ENCODE data around the gene AWAT2. TPM values are rescaled to one million over a fixed set of nuclear protein-coding genes. Genes with fewer than 3 reads are reported as not detected.

The AWAT2 gene
- total and polyA plus RNA-seq, 9 of the 15 experiments (the other 6 are each of a cell fraction or from before 2014, with no cell fraction given) = not detected

DNA sequence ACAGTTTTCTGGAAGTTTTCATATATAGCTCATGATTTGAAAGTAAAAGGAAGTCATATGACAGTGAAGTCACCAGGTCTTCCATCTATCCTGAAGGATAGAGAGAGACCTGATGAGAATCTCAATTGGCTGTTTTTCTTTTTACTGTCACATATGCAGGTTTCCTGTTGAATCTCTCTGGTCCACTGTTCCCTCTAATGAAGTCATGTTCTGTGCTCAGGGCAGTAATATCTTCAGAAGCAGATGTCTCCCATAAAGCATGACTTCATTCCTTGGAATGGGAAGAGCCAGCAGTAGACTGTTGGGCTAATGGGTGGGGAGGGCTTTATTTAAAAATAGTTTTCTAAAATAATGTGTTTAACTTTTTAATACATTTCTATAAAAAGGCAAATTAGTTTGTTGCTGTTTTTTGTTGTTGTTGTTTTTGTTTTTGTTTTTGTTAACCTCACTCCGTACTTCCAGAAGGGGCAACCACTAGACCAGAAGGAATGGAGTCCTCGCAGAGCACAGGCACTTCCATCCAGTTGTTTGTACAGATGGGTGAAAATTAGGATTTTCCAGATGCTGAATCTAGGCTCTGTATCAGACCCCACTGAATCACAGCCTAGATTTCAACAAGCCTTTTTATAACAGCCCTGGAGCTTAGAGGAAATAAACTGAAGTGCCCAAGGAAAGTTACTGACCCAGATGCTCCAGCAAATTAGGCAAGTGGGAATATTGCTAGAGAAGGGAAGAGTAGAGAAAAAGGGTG is 54.2 kb downstream of the AWAT2 start:
- Histone ChIP-seq H3K79me2 (ENCODE audit: control insufficient read depth, insufficient read depth, low read length) (no peaks in the 10 kb centered on the region), H3K27me3 (ENCODE audit: control insufficient read depth in 2 of 2, insufficient read depth in 2 of 2, low read length in 2 of 2) (no peaks in the 10 kb centered on the region; a peak in 1 of 5 replicates), H3K4me3 (no peak overlapping the region), H3K4me1 (replicated peaks in 1 of 2; ENCODE audit: control insufficient read depth in 2 of 2, insufficient read depth in 2 of 2, low read length in 2 of 2) (no peaks in the 10 kb centered on the region), H3K9me3 (replicated peaks; ENCODE audit: control insufficient read depth, insufficient read depth, low read depth, low read length) (no peaks in the 10 kb centered on the region), H4K20me1 (replicated peaks; ENCODE audit: control insufficient read depth, insufficient read depth, low read length) (no peaks in the 10 kb centered on the region), H3K27ac (ENCODE audit: extremely low read depth, low read depth, low read length) (no peak overlapping the region), H3K4me2 (ENCODE audit: insufficient read depth, low read length) (no peak overlapping the region), H3K9ac (ENCODE audit: insufficient read depth in 1 of 2, low read depth in 2 of 2, low read length in 2 of 2) (no peak overlapping the region), H2AFZ (ENCODE audit: low read depth, low read length) (no peak overlapping the region), H3K9me1 (ENCODE audit: control insufficient read depth, insufficient read depth, low read length) (no peaks in the 10 kb centered on the region), H3K36me3 (ENCODE audit: control insufficient read depth, insufficient read depth, low read length) (no peaks in the 10 kb centered on the region)
- WGBS (ENCODE audit: insufficient coverage, low coverage, missing lambda C conversion rate) = 0% methylated on average over 2 of the region's 2 CpGs
- no peak for ATAC-seq
- no peak for FAIRE-seq
- intact Hi-C loops (cut with micrococcal nuclease) (no loop called here), in situ Hi-C loops (cut with MboI) (no loop called here)
- no TSS peak for BruUV-seq (replicated peaks)
- ChIA-PET POLR2A (no interaction called here), CTCF (ENCODE audit: low intra/inter-chr PET ratio) (no interaction called here)
- DNase-seq (ENCODE audit: extremely low read depth in 1 of 4, low spot score in 3 of 4) = no peak
- TF ChIP-seq, protein P1, sequence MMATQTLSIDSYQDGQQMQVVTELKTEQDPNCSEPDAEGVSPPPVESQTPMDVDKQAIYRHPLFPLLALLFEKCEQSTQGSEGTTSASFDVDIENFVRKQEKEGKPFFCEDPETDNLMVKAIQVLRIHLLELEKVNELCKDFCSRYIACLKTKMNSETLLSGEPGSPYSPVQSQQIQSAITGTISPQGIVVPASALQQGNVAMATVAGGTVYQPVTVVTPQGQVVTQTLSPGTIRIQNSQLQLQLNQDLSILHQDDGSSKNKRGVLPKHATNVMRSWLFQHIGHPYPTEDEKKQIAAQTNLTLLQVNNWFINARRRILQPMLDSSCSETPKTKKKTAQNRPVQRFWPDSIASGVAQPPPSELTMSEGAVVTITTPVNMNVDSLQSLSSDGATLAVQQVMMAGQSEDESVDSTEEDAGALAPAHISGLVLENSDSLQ (IDR thresholded peaks at IDR 0.05) = no peak
- TF ChIP-seq FOXP4 (CRISPR knock-in tag; IDR thresholded peaks at IDR 0.05; ENCODE audit: borderline replicate concordance) = no peak
- TF ChIP-seq PHF21A (IDR thresholded peaks at IDR 0.05; ENCODE audit: borderline replicate concordance, low read depth) = no peak
- no peak for TF ChIP-seq RBFOX2 (IDR thresholded peaks at IDR 0.05; ENCODE audit: low read depth, low read length)
- TF ChIP-seq CHAMP1 (IDR thresholded peaks at IDR 0.05) = no peak
- no peak for TF ChIP-seq PTRF (tag; IDR thresholded peaks at IDR 0.05)
- TF ChIP-seq, protein P2, sequence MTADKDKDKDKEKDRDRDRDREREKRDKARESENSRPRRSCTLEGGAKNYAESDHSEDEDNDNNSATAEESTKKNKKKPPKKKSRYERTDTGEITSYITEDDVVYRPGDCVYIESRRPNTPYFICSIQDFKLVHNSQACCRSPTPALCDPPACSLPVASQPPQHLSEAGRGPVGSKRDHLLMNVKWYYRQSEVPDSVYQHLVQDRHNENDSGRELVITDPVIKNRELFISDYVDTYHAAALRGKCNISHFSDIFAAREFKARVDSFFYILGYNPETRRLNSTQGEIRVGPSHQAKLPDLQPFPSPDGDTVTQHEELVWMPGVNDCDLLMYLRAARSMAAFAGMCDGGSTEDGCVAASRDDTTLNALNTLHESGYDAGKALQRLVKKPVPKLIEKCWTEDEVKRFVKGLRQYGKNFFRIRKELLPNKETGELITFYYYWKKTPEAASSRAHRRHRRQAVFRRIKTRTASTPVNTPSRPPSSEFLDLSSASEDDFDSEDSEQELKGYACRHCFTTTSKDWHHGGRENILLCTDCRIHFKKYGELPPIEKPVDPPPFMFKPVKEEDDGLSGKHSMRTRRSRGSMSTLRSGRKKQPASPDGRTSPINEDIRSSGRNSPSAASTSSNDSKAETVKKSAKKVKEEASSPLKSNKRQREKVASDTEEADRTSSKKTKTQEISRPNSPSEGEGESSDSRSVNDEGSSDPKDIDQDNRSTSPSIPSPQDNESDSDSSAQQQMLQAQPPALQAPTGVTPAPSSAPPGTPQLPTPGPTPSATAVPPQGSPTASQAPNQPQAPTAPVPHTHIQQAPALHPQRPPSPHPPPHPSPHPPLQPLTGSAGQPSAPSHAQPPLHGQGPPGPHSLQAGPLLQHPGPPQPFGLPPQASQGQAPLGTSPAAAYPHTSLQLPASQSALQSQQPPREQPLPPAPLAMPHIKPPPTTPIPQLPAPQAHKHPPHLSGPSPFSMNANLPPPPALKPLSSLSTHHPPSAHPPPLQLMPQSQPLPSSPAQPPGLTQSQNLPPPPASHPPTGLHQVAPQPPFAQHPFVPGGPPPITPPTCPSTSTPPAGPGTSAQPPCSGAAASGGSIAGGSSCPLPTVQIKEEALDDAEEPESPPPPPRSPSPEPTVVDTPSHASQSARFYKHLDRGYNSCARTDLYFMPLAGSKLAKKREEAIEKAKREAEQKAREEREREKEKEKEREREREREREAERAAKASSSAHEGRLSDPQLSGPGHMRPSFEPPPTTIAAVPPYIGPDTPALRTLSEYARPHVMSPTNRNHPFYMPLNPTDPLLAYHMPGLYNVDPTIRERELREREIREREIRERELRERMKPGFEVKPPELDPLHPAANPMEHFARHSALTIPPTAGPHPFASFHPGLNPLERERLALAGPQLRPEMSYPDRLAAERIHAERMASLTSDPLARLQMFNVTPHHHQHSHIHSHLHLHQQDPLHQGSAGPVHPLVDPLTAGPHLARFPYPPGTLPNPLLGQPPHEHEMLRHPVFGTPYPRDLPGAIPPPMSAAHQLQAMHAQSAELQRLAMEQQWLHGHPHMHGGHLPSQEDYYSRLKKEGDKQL (CRISPR knock-in tag; IDR thresholded peaks at IDR 0.05; ENCODE audit: borderline replicate concordance) = no peak
- no peak for TF ChIP-seq ZNF41 (CRISPR knock-in tag; conservative IDR thresholded peaks at IDR 0.05)
- no peak for TF ChIP-seq FOXA1 (IDR thresholded peaks at IDR 0.05; ENCODE audit: borderline replicate concordance)
